PFSK-1 (cell line): ENCODE results near the gene MT1X.

Source experiments
- FOXP2 ChIP-seq: optimal IDR thresholded peaks from 2 replicates; pipeline ENCODE3; 2011; ENCODE audit warnings: borderline replicate concordance, control low read depth, inconsistent platforms; ENCODE audit not compliant: insufficient read depth; ENCODE audit errors: extremely low read length, extremely low read depth
- POLR2AphosphoS5 ChIP-seq: IDR thresholded peaks from 2 replicates; pipeline ENCODE4 v1.6.1; 2012; ENCODE audit warnings: low read depth, mild to moderate bottlenecking, control low read depth, low read length, moderate library complexity
- SIN3A ChIP-seq: IDR thresholded peaks from 2 replicates; pipeline ENCODE4 v1.6.1; 2012; ENCODE audit warnings: mild to moderate bottlenecking, low read length, moderate library complexity, borderline replicate concordance; ENCODE audit not compliant: insufficient read depth
- TF ChIP-seq, protein P1 (sequence below), 2 experiments: IDR thresholded peaks; 2 replicates each; pipeline versions ENCODE4 v1.6.1 to v1.8.0; 2011 to 2012; ENCODE audit warnings: low read depth in 2 of 2, low read length in 2 of 2, control low read depth in 1 of 2, inconsistent platforms in 1 of 2, mild to moderate bottlenecking in 1 of 2, moderate library complexity in 1 of 2; ENCODE audit not compliant: insufficient read depth in 1 of 2

- TF ChIP-seq SIN3A (no peak), POLR2AphosphoS5 (no peak), FOXP2 (no peak)
- TF ChIP-seq, protein P1, sequence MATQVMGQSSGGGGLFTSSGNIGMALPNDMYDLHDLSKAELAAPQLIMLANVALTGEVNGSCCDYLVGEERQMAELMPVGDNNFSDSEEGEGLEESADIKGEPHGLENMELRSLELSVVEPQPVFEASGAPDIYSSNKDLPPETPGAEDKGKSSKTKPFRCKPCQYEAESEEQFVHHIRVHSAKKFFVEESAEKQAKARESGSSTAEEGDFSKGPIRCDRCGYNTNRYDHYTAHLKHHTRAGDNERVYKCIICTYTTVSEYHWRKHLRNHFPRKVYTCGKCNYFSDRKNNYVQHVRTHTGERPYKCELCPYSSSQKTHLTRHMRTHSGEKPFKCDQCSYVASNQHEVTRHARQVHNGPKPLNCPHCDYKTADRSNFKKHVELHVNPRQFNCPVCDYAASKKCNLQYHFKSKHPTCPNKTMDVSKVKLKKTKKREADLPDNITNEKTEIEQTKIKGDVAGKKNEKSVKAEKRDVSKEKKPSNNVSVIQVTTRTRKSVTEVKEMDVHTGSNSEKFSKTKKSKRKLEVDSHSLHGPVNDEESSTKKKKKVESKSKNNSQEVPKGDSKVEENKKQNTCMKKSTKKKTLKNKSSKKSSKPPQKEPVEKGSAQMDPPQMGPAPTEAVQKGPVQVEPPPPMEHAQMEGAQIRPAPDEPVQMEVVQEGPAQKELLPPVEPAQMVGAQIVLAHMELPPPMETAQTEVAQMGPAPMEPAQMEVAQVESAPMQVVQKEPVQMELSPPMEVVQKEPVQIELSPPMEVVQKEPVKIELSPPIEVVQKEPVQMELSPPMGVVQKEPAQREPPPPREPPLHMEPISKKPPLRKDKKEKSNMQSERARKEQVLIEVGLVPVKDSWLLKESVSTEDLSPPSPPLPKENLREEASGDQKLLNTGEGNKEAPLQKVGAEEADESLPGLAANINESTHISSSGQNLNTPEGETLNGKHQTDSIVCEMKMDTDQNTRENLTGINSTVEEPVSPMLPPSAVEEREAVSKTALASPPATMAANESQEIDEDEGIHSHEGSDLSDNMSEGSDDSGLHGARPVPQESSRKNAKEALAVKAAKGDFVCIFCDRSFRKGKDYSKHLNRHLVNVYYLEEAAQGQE (IDR thresholded peaks at IDR 0.05; ENCODE audit: insufficient read depth in 1 of 2, low read depth in 2 of 2, low read length in 2 of 2), result no peak
These were observed 29.1 kb upstream of the MT1X start for GRCh38 chr16:56653218-56653617.
